ENCODE results near the gene TRMU. TPM values are rescaled to one million over a fixed set of nuclear protein-coding genes. Genes with fewer than 3 reads are reported as not detected.

Gene TRMU, protein sequence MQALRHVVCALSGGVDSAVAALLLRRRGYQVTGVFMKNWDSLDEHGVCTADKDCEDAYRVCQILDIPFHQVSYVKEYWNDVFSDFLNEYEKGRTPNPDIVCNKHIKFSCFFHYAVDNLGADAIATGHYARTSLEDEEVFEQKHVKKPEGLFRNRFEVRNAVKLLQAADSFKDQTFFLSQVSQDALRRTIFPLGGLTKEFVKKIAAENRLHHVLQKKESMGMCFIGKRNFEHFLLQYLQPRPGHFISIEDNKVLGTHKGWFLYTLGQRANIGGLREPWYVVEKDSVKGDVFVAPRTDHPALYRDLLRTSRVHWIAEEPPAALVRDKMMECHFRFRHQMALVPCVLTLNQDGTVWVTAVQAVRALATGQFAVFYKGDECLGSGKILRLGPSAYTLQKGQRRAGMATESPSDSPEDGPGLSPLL
- 10 to 100 TPM; 54.5 to 77.9 (median 58.4) TPM for total RNA-seq
- 43.2 TPM for total RNA-seq (2013)

DNA sequence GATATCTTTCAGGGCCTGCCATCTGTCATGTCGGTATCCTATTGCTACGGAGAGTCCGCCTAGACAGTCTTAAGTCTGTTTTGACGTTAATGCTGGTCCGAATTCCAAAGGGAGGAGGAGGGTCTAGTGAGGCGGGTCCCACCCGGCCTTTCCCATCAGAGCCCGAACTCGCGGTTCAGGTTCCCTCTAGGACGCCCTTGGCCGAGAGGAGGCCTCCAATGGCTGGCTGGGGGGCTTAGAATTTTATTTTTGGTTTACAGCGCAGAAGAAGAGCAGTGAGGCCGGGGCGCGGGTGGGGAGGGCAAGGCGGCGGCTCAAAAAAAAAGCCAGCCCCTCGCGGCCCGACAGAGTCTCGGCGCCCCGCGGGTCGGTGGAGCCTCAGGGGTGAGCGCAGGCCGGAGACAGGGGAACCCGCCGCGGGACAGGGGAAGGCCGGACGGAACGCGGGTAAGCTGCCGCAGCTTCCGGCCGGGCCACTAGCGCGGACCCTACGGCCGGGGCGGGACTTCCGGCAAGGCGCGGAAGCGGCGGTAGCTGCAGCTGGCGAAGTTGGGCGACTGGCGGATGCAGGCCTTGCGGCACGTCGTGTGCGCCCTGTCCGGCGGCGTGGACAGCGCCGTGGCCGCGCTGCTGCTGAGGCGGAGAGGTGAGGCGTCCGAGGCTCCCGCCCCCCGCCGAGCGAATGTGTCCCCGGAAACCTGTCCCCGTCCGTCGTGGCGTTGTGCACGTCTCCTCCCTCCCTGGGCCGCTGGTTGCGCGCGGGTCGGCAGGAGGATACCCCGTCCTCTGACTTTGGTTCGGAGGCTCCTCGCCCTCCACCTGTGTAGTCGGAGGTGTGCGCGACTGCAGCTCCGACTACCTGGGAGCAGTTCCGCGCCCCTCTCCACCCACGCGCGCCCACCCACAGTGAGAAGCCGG lies at the start of gene TRMU:
Gene TRMU (plus strand): TSS at position 514 of the 918 bp plus-strand sequence. CDS start 51 bp downstream, at position 565.
- DNase-seq (peak; percentile 76 to 85), ATAC-seq (peak; percentile 91 to 93 (median 93))
- H3K36me3 Mint-ChIP-seq: peaks cover 18% of the 10 kb centered on the region
- H3K4me1 Mint-ChIP-seq: peaks cover 35 to 41% of the 10 kb centered on the region in 2 donors
- Histone ChIP-seq H3K4me3 (ENCODE audit: low read length) (peak within 1 kb of the TSS; percentile 94), H3K36me3 (ENCODE audit: control insufficient read depth, insufficient read depth, low read length) (peaks cover 20% of the 10 kb centered on the region), H3K27me3 (ENCODE audit: control insufficient read depth, insufficient read depth, low read length) (no peaks in the 10 kb centered on the region), H3K27ac (ENCODE audit: low read length) (peak within 1 kb of the TSS; percentile 82), H3K4me1 (ENCODE audit: control insufficient read depth, insufficient read depth, low read length) (peaks cover 19% of the 10 kb centered on the region), H3K9me3 (ENCODE audit: control insufficient read depth, insufficient read depth, low read length) (no peaks in the 10 kb centered on the region)
- TF ChIP-seq, protein P1, sequence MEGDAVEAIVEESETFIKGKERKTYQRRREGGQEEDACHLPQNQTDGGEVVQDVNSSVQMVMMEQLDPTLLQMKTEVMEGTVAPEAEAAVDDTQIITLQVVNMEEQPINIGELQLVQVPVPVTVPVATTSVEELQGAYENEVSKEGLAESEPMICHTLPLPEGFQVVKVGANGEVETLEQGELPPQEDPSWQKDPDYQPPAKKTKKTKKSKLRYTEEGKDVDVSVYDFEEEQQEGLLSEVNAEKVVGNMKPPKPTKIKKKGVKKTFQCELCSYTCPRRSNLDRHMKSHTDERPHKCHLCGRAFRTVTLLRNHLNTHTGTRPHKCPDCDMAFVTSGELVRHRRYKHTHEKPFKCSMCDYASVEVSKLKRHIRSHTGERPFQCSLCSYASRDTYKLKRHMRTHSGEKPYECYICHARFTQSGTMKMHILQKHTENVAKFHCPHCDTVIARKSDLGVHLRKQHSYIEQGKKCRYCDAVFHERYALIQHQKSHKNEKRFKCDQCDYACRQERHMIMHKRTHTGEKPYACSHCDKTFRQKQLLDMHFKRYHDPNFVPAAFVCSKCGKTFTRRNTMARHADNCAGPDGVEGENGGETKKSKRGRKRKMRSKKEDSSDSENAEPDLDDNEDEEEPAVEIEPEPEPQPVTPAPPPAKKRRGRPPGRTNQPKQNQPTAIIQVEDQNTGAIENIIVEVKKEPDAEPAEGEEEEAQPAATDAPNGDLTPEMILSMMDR (IDR thresholded peaks at IDR 0.05): no peak
- 1% methylated on average over 90 of the region's 93 CpGs for WGBS (ENCODE audit: insufficient coverage)
- no peaks in the 10 kb centered on the region for H3K9me3 Mint-ChIP-seq
- H3K27me3 Mint-ChIP-seq (ENCODE audit: low read depth in 2 of 2): no peaks in the 10 kb centered on the region
- H3K27ac Mint-ChIP-seq: peak within 1 kb of the TSS; percentile 90 to 96
- intact Hi-C loops (cut with micrococcal nuclease): no loop called here
- peak within 1 kb of the TSS; percentile 96 for H3K4me3 Mint-ChIP-seq

DNA sequence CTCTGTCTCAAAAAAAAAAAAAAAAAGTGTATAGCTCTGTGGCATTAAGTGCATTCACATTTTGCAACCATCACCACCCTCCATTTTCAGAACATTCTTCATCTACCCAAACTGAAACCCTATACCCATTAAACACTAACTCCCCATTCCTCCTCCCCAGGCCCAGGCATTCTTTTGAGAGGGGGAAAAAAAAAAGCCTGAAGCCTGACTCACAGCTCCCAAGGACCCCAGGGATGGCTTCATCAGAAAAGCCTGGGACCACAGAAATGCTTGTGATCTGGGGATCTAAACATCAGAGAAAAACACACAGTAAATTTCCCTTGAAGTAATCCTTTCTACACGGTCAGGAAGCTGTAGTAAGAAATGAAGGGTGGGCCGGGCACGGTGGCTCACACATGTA lies 49.5 kb upstream of the TRMU start:
- peak overlapping the region; percentile 27 for H3K27ac ChIP-seq (ENCODE audit: low read length)
- H3K9me3 ChIP-seq (ENCODE audit: control insufficient read depth, insufficient read depth, low read length): no peaks in the 10 kb centered on the region
- peak overlapping the region; percentile 73 for H3K4me3 Mint-ChIP-seq
- H3K4me3 ChIP-seq (ENCODE audit: low read length): no peak overlapping the region
- H3K27me3 Mint-ChIP-seq (ENCODE audit: low read depth in 2 of 2): no peaks in the 10 kb centered on the region
- peaks cover 62% of the 10 kb centered on the region for H3K36me3 ChIP-seq (ENCODE audit: control insufficient read depth, insufficient read depth, low read length)
- no peak for DNase-seq
- peaks cover 7% of the 10 kb centered on the region for H3K36me3 Mint-ChIP-seq
- intact Hi-C loops (cut with micrococcal nuclease): loop anchor here (10.0 kb wide), 2 partner anchors 231 to 971 kb away; no protein-coding TSS in a partner anchor
- H3K27me3 ChIP-seq (ENCODE audit: control insufficient read depth, insufficient read depth, low read length): no peaks in the 10 kb centered on the region
- H3K4me1 ChIP-seq (ENCODE audit: control insufficient read depth, insufficient read depth, low read length): peaks cover 97% of the 10 kb centered on the region
- peak overlapping the region; percentile 99 for H3K27ac Mint-ChIP-seq
- no peak for ATAC-seq
- H3K9me3 Mint-ChIP-seq: no peaks in the 10 kb centered on the region
- TF ChIP-seq, protein P1 (IDR thresholded peaks at IDR 0.05): no peak
- peaks cover 73 to 85% of the 10 kb centered on the region in 2 donors for H3K4me1 Mint-ChIP-seq
- WGBS (ENCODE audit: insufficient coverage): 85% methylated on average over 3 of the region's 3 CpGs

DNA sequence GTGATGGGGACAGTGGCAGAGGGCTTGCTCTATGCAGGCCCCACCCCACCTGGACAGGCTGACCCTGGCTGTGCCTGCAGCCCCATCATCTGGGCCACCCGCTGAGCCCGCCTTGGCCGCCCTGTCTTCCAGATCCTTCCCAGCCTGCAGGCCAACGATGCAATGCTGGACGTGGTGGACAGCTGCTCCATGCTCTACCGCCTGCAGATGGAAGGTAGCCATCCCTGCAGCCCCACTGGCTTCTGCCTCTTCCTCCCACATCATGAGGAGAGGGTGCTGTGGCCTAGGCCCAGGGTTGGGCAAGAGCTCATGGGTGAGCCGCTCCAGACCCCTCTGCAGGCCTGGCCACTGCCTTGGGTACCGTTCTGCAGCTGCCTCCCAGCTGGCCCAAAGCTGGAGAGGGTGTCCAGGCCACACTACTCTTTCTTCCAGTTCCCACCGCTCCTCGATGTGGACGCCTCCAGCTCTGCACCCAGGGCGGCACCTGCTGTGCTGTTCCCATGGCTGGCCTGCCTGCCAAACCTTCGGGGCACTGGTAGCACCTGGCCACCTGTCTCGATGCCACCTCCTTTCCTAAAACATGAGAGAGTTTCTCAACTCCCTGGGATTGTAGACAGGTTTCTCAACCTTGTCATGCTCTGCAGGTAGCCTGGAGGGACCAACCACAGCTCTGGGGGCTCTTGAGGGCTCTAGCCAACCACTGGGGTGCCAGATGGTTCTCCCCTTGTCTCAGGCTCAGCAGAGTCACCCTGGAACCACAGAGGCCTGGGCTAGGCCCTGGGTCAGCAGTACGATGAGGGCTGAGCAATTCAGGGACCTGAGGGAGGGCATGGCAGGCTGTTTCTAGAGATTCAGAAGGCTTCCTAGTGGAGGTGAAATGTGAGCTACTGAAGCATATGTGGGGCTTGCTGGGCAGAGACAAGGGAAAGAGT lies 48.3 kb upstream of the TRMU start:
- H3K4me1 Mint-ChIP-seq: peaks cover 68 to 81% of the 10 kb centered on the region in 2 donors
- peak overlapping the region; percentile 99 for H3K27ac Mint-ChIP-seq
- WGBS (ENCODE audit: insufficient coverage): 91% methylated on average over 15 of the region's 15 CpGs
- Histone ChIP-seq H3K4me1 (ENCODE audit: control insufficient read depth, insufficient read depth, low read length) (peaks cover 97% of the 10 kb centered on the region), H3K36me3 (ENCODE audit: control insufficient read depth, insufficient read depth, low read length) (peaks cover 66% of the 10 kb centered on the region), H3K9me3 (ENCODE audit: control insufficient read depth, insufficient read depth, low read length) (peaks cover 4% of the 10 kb centered on the region), H3K27me3 (ENCODE audit: control insufficient read depth, insufficient read depth, low read length) (no peaks in the 10 kb centered on the region), H3K27ac (ENCODE audit: low read length) (peak overlapping the region; percentile 97), H3K4me3 (ENCODE audit: low read length) (peak overlapping the region; percentile 33)
- DNase-seq: no peak
- ATAC-seq: no peak
- no peaks in the 10 kb centered on the region for H3K9me3 Mint-ChIP-seq
- H3K4me3 Mint-ChIP-seq: peak overlapping the region; percentile 88
- peaks cover 7% of the 10 kb centered on the region for H3K36me3 Mint-ChIP-seq
- intact Hi-C loops (cut with micrococcal nuclease): loop anchor here (10.0 kb wide), 2 partner anchors 232 to 972 kb away; no protein-coding TSS in a partner anchor
- no peaks in the 10 kb centered on the region for H3K27me3 Mint-ChIP-seq (ENCODE audit: low read depth in 2 of 2)
- TF ChIP-seq, protein P1 (IDR thresholded peaks at IDR 0.05): no peak
